SJSA1 (cell line): ENCODE data around the gene STK36. TPM values are rescaled to one million over a fixed set of nuclear protein-coding genes. Genes with fewer than 3 reads are reported as not detected.

ENCODE experiments used
- DNase-seq, 2 experiments: peaks; one replicate each; pipeline ENCODE4 v3.0.0-alpha.2; 2015 to 2020; ENCODE audit warnings: low spot score in 2 of 2, low read depth in 1 of 2
- H3K27ac ChIP-seq: fragments of 250-450 bp; sonication (Bioruptor Pico); 2 replicates; pipeline ENCODE4 v1.5.1; 2020; ENCODE audit warnings: mild to moderate bottlenecking, moderate library complexity
- H3K27me3 ChIP-seq: fragments of 250-450 bp; sonication (Bioruptor Pico); replicated peaks from 2 replicates; pipeline ENCODE4 v1.5.1; 2020; ENCODE audit warnings: mild to moderate bottlenecking, moderate library complexity
- H3K36me3 ChIP-seq: fragments of 250-450 bp; sonication (Bioruptor Pico); 2 replicates; pipeline ENCODE4 v1.5.1; 2020; ENCODE audit warnings: mild to moderate bottlenecking
- H3K4me1 ChIP-seq: fragments of 250-450 bp; sonication (Bioruptor Pico); replicated peaks from 2 replicates; pipeline ENCODE4 v1.6.1; 2021; ENCODE audit warnings: mild to moderate bottlenecking
- H3K4me3 ChIP-seq: fragments of 250-450 bp; sonication (Bioruptor Pico); 2 replicates; pipeline ENCODE4 v1.5.1; 2020; ENCODE audit warnings: mild to moderate bottlenecking
- H3K9me3 ChIP-seq: fragments of 250-450 bp; sonication (Bioruptor Pico); replicated peaks from 2 replicates; pipeline ENCODE4 v1.5.1; 2020; ENCODE audit warnings: mild to moderate bottlenecking
- total RNA-seq: library from RNA; depleted of rRNA; stranded (reverse); fragments of >200 nt; shearing (Covaris generic); gene quantifications from 2 replicates; pipeline ENCODE4 v1.2.3, GENCODE V29; 2014

STK36 gene
- total RNA-seq, 1 experiment from 2014 or later, result 8.5 TPM

DNA sequence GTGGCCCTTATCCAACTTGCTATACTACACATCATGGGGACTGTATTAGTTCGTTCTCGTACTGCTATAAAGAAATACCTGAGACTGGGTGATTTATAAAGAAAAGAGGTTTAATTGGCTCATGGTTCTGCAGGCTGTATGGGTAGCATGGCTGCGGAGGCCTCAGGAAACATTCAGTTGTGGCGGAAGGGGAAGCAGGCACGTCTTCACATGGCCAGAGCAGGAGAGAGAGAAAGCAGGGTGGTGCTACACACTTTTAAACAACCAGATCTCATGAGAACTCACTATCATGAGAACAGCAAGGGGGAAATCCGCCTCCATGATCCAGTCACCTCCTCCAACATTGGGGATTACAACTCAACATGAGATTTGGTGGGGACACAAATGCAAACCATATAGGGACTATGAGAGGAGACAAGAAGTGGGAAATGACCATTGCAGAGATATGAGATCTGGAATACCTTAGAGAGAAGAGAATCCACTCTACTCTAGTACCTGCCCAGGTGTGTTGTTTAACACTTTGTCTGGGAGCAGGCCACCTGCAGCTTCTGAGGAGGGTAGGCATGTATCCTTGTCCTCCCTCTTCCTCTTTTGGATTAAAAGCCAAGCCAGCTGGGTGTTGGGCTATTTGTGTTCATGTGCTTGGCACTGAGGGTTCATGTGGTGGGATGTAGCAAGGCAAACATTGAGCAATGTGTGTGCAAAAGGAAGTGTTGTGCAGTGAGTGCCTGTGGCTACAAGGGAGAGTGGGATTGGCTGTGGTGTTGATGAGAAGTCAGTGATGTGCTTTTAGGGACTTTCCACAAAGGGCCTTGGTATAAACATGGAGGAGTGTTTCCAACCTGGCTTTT, 61.5 kb downstream of the STK36 start:
- Histone ChIP-seq H3K27ac (peak overlapping the region; percentile 80; the same call in 1 of the 2 replicates), H3K9me3 (no peaks in the 10 kb centered on the region), H3K36me3 (peaks cover 21% of the 10 kb centered on the region), H3K27me3 (no peaks in the 10 kb centered on the region), H3K4me3 (no peak overlapping the region), H3K4me1 (peaks cover 36% of the 10 kb centered on the region)
- DNase-seq, result no peak

DNA sequence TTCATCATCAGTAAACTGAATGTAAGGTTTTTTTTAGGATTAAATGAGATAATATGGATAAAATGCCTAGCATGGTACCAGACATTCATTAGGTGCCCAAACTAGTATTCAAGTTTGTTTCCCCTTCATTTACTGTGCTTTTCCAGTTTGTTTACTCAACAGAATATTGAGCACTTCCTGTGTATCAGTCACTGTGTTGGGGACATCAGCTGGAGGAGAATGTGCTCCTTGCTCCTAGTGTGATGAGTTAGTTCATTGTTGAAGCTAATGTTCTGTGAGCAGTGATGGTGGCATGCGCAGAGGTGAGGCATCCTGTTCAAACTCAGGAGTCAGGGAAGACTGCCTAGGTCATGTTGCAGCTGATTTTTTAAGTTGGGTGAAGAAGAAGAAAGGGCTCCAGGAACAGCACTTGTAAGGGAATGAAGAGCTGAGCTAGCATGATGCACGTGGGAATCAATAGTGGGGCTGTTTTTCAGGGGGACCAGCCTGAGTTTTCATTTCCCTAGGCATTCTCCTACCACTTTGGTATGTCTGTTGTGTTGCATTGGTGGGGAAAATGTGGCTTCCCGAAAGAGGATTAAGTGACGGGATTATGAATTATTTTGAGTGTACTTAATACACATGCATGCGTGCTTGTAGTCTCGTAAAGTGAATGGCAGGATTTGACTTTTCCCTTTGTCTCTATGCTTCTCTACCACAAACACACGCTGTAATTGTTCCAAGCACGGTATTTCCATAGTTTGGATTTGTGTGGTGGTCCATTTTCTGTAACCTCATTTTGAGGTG, 62.5 kb downstream of the STK36 start:
- Histone ChIP-seq H3K27me3 (no peaks in the 10 kb centered on the region), H3K27ac (peak overlapping the region; percentile 0; the same call in 1 of the 2 replicates), H3K4me3 (no peak overlapping the region), H3K4me1 (peaks cover 36% of the 10 kb centered on the region), H3K36me3 (peaks cover 30% of the 10 kb centered on the region), H3K9me3 (no peaks in the 10 kb centered on the region)
- no peak for DNase-seq

- peaks cover 43% of the 10 kb centered on the region for H3K36me3 ChIP-seq
- peaks cover 26% of the 10 kb centered on the region for H3K4me1 ChIP-seq
- no peak overlapping the region for H3K27ac ChIP-seq
- no peaks in the 10 kb centered on the region for H3K9me3 ChIP-seq
- no peak overlapping the region for H3K4me3 ChIP-seq
- H3K27me3 ChIP-seq, result no peaks in the 10 kb centered on the region
- DNase-seq, result no peak
These were observed 64.6 kb downstream of the STK36 start for GRCh38 chr2:218736531-218736930.

- H3K27ac ChIP-seq, result no peak overlapping the region
- H3K36me3 ChIP-seq, result peaks cover 58% of the 10 kb centered on the region
- no peaks in the 10 kb centered on the region for H3K4me1 ChIP-seq
- no peaks in the 10 kb centered on the region for H3K27me3 ChIP-seq
- H3K9me3 ChIP-seq, result no peaks in the 10 kb centered on the region
- DNase-seq, result no peak
- no peak overlapping the region for H3K4me3 ChIP-seq
These were observed 71.2 kb downstream of the STK36 start for GRCh38 chr2:218743068-218743467.

DNA sequence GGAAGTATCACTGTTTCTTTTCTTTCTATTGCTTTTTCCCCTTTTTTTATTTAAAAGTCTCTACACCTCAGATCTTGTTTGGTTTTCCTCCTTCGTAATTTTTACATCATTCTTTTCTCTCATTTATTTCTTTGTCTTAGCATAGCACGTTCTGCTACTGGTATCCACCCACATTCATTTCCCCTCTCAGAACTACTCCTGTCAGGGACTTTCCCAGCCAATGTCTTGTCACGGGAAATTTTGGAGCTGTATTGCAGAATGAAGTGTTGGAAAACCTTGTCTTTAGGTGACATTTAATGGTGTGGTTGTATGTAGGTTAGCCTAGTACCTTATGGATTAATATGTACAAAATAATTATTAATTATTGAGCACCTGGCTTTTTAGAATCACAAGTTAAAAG, 72.7 kb downstream of the STK36 start:
- H3K36me3 ChIP-seq, result peaks cover 52% of the 10 kb centered on the region
- H3K9me3 ChIP-seq, result no peaks in the 10 kb centered on the region
- no peak overlapping the region for H3K27ac ChIP-seq
- no peaks in the 10 kb centered on the region for H3K4me1 ChIP-seq
- no peak for DNase-seq
- no peak overlapping the region for H3K4me3 ChIP-seq
- H3K27me3 ChIP-seq, result no peaks in the 10 kb centered on the region

DNA sequence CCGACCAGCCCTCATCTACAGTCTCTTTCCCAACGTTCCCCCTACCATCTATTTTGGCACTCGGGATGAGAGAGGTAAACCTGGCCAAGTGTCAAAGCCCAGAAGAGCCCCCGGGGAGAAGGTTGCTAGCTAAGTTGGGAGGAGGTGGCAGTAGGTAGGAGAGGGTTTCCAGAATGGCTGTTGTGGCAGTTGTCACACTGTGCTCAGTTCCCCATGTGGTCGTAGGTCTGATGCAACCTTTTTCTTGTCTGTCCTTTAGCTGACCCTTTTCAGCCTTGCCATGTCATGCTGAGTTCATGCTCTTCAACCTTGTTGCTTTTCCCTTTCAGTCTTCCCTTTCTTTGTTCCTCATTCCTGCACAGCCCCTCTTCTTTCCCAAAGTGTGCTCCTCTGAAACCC, 73.3 kb downstream of the STK36 start:
- Histone ChIP-seq H3K9me3 (no peaks in the 10 kb centered on the region), H3K27me3 (no peaks in the 10 kb centered on the region), H3K27ac (no peak overlapping the region), H3K36me3 (peaks cover 52% of the 10 kb centered on the region), H3K4me1 (no peaks in the 10 kb centered on the region), H3K4me3 (no peak overlapping the region)
- DNase-seq, result no peak

DNA sequence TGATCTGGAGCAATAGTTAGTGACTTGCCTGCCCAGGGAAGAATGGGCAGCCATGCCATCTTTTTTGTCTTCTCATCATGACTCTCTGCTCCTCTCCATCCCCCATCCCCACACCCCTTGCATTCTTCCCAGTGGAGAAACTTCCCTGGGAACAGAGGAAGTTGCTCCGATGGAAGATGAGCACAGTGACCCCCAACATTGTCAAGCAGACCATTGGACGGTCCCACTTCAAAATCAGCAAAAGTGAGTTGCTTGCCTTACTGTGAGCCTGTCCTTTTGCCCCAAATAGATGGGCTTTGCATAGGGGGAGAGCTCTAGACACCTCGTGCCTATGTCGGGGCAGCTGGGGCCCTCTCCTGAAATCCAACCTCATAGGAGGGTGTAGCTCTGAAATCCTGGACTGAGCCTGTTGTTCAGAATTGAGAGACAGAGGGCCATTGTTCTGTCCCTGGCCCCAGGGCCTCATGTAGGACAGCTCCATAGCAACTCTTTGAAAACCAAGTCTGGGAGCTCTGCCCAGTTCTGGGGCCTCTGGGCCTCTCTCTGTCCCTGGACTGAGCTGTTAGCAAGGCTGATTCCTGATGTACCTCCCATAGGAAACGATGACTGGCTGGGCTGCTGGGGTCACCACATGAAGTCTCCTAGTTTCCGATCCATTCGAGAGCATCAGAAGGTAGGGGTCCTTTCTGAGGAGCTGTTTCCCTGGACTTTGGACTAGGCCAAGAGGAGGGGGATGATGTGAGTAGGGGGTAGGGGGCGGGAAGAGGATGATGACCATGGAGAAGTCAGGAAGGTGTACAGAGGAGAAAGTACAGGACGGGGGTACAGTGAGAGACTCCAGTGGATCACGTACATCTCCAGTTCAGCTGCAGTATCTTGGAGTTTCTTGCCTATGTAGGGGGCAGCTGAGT, 73.9 kb downstream of the STK36 start:
- Histone ChIP-seq H3K36me3 (peaks cover 55% of the 10 kb centered on the region), H3K4me3 (no peak overlapping the region), H3K27ac (no peak overlapping the region), H3K27me3 (no peaks in the 10 kb centered on the region), H3K9me3 (no peaks in the 10 kb centered on the region), H3K4me1 (no peaks in the 10 kb centered on the region)
- DNase-seq, result no peak

- H3K4me1 ChIP-seq, result no peaks in the 10 kb centered on the region
- H3K27ac ChIP-seq, result no peak overlapping the region
- no peaks in the 10 kb centered on the region for H3K27me3 ChIP-seq
- H3K9me3 ChIP-seq, result no peaks in the 10 kb centered on the region
- no peak for DNase-seq
- H3K4me3 ChIP-seq, result no peak overlapping the region
- H3K36me3 ChIP-seq, result peaks cover 56% of the 10 kb centered on the region
These were observed 74.5 kb downstream of the STK36 start for GRCh38 chr2:218746470-218746795.

DNA sequence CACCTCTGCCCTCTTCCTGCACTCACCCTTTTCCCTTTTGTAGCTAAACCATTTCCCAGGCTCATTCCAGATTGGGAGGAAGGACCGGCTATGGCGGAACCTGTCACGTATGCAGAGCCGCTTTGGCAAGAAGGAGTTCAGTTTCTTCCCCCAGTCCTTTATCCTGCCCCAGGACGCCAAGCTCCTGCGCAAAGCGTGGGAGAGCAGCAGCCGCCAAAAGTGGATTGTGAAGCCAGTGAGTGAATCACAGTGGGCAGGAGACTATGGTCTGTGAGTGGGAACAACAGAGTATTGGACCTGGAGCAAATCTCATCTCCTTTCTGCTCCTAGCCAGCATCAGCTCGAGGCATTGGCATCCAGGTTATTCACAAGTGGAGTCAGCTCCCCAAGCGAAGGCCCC, 75.1 kb downstream of the STK36 start:
- Histone ChIP-seq H3K27me3 (no peaks in the 10 kb centered on the region), H3K4me1 (no peaks in the 10 kb centered on the region), H3K36me3 (peaks cover 55% of the 10 kb centered on the region), H3K9me3 (no peaks in the 10 kb centered on the region), H3K4me3 (no peak overlapping the region), H3K27ac (no peak overlapping the region)
- no peak for DNase-seq

GRCh38 chr2:218748741-218749441, 77.0 kb downstream of the STK36 start:
- Histone ChIP-seq H3K9me3 (no peaks in the 10 kb centered on the region), H3K4me3 (no peak overlapping the region), H3K27me3 (no peaks in the 10 kb centered on the region), H3K27ac (no peak overlapping the region), H3K4me1 (no peaks in the 10 kb centered on the region), H3K36me3 (peaks cover 70% of the 10 kb centered on the region)
- peak in 1 of 2 experiments; percentile 18 for DNase-seq
